GM10847 (cell line): ENCODE results near the gene KIF27.

Experiments used
- POLR2A ChIP-seq: IDR thresholded peaks from 2 replicates; pipeline ENCODE4 v1.6.1; 2011; ENCODE audit not compliant: insufficient read length; ENCODE audit errors: extremely low read depth

The KIF27 gene

GRCh38 chr9:83920927-83921707, at the start of gene KIF27:
TSS of gene KIF27 (minus strand) at chr9:83921432. CDS start at chr9:83915591, 5,841 bp downstream.
- TF ChIP-seq POLR2A = peak; percentile 92

GRCh38 chr9:83969602-83970001, 48.4 kb upstream of the KIF27 start:
- no peak for TF ChIP-seq POLR2A

GRCh38 chr9:83967073-83967472, 45.8 kb upstream of the KIF27 start:
- no peak for TF ChIP-seq POLR2A

- no peak for TF ChIP-seq POLR2A
Observed at GRCh38 chr9:83966209-83966582, 45.0 kb upstream of the KIF27 start.

- peak; percentile 18 for TF ChIP-seq POLR2A
Observed at GRCh38 chr9:83965350-83966208, 44.3 kb upstream of the KIF27 start.

GRCh38 chr9:83964973-83965349, 43.7 kb upstream of the KIF27 start:
- no peak for TF ChIP-seq POLR2A

GRCh38 chr9:83962165-83962564, 40.9 kb upstream of the KIF27 start:
- TF ChIP-seq POLR2A = no peak

- no peak for TF ChIP-seq POLR2A
Observed at GRCh38 chr9:83960991-83961390, 39.8 kb upstream of the KIF27 start.

GRCh38 chr9:83959061-83959460, 37.8 kb upstream of the KIF27 start:
- TF ChIP-seq POLR2A = no peak

- TF ChIP-seq POLR2A = no peak
Observed at GRCh38 chr9:83957248-83957513, 35.9 kb upstream of the KIF27 start.

GRCh38 chr9:83956436-83957247, 35.4 kb upstream of the KIF27 start:
- TF ChIP-seq POLR2A = peak; percentile 40

- no peak for TF ChIP-seq POLR2A
Observed at GRCh38 chr9:83956086-83956435, 34.8 kb upstream of the KIF27 start.

GRCh38 chr9:83940590-83941303, 19.5 kb upstream of the KIF27 start:
- no peak for TF ChIP-seq POLR2A

GRCh38 chr9:83937861-83938455, 16.7 kb upstream of the KIF27 start:
- TF ChIP-seq POLR2A = no peak

- no peak for TF ChIP-seq POLR2A
Observed at GRCh38 chr9:83936523-83936922, 15.3 kb upstream of the KIF27 start.
